Medulla oblongata (tissue), 1 donor: ENCODE data around the gene NDUFA13.

Experiments
- DNase-seq: peaks from one replicate; pipeline ENCODE4 v3.0.0-alpha.2; 2015; ENCODE audit errors: extremely low spot score

Gene NDUFA13

DNA sequence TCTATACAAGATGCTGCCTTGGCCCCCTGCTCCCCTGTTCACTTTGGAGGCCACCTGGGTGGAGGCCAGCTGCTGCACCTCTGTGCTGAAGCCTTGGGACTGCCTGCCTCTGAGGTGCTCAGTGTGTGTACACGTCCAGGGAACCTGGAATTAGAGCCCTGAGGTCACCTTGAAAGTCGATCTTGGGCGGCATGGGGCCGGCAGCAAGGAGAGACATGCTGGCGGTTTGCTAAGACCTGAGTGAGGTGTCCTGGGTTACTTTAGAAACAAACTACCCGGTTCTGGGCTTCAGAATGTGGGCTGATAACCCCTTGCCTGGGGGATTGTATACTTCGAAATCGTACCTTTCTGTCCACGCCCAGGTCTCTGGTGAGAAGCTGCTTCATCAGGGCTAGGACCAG, 26.2 kb upstream of the NDUFA13 start:
- DNase-seq = no peak

GRCh38 chr19:19490214-19490968, 25.6 kb upstream of the NDUFA13 start:
- DNase-seq = peak; percentile 93

- DNase-seq = no peak
Measured at GRCh38 chr19:19491321-19492025, 24.6 kb upstream of the NDUFA13 start.

GRCh38 chr19:19492026-19492610, 23.9 kb upstream of the NDUFA13 start:
- DNase-seq = no peak

GRCh38 chr19:19493841-19494546, 22.0 kb upstream of the NDUFA13 start:
- DNase-seq = no peak

DNA sequence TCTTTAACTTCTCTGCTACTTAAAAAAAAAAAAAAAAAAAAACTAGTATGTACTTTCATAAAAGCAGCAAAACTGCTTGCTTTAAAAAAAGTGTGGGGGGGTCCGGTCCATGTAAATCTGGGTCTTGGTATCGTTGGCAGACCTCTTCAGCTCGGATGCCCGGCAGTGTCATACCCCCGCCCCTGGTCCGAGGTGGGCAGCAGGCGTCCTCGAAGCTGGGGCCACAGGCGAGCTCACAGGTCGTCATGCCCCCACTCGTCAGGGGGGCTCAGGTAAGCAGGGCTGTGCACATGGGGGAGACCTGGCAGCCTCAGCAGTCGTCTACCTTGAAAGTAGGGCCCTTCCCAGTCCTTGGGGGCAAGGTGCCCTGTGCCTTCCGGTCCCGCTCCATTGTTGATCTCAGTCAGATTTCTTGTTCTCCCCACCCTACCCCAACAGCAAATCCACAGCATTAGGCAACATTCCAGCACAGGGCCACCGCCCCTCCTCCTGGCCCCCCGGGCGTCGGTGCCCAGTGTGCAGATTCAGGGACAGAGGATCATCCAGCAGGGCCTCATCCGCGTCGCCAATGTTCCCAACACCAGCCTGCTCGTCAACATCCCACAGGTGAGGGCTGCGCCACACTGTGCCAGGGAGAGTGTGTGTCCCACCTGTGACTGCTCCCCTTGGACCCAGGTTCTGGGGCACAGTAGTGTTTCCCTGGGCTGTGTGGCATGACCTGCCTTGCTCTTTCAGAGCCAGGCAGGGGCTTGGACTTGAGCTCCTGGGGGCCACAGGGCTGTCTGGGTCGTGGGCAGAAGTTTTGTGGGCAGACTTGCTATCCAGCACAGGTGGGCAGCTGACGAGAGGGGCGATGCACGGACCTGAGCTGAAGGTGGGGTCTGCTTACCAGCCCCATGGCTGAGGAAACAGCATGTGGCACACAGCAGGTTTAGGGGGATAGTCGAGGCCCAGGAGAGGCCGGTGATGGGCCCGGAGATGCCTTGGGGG, 20.1 kb upstream of the NDUFA13 start:
- DNase-seq = no peak

DNA sequence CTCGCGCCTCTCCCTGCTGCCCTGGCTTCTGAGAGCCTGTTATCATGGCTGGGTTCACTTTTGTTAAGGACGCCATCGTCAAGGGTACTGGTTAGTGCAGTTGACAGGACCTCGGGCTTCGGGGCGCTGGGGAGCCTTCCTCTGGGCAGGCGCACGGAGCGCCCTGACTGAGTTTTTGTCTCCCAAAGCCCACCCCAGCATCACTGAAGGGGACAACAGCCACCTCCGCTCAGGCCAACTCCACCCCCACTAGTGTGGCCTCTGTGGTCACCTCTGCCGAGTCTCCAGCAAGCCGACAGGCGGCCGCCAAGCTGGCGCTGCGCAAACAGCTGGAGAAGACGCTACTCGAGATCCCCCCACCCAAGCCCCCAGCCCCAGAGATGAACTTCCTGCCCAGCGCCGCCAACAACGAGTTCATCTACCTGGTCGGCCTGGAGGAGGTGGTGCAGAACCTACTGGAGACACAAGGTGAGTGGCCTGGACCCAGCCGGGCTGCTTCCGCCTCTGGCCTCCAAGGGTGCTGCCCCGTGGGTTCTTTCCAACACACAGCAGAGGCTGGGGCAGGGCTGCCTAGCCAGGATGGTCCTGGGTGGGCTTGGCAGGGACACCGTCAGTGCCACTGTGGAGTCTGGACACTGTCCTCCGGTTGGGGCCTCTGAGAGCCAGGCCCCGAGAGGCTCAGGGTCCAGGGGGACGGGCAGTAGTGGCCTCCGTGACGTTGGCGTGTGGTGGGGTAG, 17.6 kb upstream of the NDUFA13 start:
- DNase-seq = no peak

DNA sequence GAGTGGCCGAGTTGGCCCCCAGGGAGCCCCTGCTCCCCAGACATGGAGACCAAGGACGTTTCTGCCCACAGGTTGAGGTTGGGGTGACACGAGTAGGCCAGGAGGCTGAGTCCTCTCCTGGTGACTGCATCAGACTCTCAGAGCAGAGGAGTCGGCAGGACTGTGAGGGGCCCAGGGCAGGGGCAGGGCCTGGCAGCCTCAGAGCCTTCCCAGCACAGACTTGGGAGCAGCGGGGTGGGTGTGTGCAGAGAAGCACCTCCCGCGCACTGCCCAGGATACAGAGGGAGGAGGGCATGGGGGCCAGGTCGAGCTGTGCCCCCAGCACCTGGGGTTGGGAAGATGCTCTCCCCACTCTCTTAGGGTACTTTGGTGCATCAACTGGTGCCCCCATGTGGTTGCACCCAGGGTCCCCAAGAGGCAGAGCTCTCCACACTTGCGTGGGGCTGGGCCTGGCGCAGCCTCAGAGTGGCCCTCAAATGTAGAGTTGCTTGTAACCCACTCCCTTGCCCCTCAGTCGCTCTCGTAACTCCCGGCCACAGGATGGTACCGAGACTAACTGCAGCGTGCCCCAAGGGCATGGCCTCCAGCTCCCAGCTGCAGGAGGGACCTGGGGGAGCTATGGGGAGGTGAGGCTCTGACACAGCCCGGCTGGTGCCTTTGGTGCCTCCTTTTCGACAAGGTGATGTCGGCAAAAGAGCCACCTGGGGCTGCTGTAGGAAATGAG, 16.6 kb upstream of the NDUFA13 start:
- no peak for DNase-seq

- DNase-seq = no peak
Measured at GRCh38 chr19:19500975-19501644, 14.9 kb upstream of the NDUFA13 start.

DNA sequence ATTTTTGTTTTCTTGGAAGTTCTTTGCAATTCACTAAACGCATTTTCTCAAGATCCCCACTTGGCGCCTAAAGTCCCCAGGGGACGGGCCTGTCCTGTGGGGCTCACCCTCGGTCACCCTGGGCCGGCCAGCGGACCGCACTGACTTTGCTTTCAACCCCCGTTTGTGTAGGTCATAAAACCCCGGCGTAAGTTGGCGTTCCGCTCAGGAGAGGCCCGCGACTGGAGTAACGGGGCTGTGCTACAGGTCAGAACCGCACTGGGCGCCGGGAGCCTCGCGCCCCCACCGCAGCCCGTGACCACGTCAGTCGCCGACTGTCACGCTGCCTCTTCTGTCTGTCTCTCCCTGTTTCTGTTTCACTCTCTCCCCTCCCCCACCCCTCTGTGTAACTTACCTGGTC, 14.2 kb upstream of the NDUFA13 start:
- DNase-seq = no peak

DNA sequence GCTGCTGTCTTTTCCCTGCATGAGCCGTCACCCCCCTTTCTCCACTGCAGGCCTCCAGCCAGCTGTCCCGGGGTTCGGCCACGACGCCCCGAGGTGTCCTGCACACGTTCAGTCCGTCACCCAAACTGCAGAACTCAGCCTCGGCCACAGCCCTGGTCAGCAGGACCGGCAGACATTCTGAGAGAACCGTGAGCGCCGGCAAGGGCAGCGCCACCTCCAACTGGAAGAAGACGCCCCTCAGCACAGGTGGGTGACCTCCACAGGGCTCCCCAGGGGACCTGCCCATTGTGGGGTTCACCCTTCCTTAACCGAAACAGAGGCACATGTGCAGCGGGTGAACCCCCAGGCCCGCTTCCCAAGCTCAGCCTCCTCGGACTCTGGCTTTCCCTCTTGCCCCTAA, 13.7 kb upstream of the NDUFA13 start:
- no peak for DNase-seq

DNA sequence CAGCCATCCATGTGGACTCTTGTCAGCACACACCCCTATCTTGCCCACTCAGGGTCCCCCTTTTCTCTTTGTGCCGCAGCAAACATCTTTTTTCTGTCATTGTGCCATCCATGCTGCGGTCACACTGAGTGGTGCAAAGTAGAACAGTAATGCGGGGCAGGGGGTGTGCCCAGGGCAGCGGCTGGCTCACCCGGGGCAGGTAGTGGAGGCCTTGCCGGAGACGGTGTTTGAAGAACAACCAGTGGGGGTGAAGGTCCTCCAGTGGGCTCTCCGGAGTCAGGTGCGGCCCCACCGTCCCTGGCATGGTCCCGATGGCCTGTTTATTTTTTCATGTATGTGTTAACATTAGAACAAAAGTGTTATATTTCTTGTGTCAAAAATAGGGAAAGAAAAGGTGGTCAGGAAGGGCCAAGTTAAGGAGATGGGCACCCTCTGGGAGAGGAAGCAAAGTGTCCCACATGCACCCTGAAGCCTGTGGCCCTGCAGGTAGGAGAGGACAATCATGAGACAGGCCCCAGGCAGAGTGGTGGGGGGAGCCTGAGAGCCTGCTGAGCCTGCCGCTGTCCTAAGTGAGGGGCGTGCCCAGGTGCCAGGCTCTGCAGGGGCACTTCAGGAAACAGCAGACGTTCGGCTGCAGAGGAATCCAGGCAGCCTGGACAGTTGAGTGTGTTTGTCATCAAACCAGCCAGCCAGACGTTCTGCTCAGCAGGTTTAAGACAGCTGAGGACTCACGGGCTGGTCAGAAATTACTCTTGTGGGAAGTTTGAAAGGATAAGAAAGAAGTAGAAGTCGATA, 13.0 kb upstream of the NDUFA13 start:
- DNase-seq = no peak

GRCh38 chr19:19504754-19505668, 11.0 kb upstream of the NDUFA13 start:
- no peak for DNase-seq

DNA sequence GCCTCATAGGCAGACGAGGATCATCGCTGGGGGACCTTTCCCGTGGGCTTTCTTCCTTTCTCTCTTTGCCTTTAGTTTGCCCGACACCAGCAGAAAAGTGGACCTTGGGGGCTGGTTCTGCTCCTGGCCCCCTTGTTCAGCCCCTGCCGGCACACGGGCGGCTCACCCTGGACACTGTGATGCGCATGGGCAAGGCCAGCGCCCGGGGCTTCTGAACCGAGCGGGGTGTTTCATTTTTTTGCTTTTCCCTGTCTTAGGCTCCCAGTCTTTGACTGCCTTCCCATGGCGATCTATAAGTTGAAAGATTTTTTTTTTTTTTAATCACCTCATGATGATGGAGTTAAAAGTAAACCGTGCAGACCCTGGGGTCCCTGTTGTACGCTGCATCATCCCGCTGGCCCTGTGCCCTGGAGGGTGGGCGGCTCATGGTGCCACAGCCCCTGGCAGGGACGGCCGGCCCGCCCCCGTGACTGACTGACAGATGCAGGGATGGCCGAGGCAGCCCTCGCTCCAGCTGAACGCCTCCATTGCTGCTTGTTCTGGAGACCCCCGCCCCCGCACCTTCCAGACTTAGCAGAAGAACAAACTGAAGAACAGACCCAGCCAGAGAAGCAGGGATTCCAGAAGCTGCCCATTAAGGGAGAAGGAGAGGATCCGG, 10.2 kb upstream of the NDUFA13 start:
- DNase-seq = no peak

GRCh38 chr19:19506592-19506991, 9.4 kb upstream of the NDUFA13 start:
- no peak for DNase-seq

GRCh38 chr19:19507354-19507753, 8.7 kb upstream of the NDUFA13 start:
- DNase-seq = no peak

DNA sequence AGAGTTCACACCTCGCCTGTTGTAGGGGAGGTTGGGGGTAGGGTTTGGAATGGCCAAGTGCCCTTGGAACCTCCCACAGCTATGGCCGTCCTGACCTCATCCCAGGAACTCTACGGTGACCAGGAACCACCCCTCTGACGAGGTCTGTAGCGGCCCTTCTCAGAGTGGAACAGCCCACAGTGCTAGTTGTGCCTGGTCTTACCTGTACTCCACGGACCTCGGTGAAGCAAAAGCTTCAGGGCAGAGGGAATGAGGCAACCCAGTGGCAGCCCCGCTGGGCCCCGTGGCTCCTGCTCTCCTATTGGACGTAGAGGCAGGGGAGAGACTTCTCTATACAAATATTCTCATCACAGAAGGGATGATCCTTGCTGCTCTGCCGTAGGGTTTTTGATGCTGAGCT, 7.8 kb upstream of the NDUFA13 start:
- DNase-seq = no peak
